Endothelial cell (in vitro differentiated cells): Measurements from ENCODE around the gene LRP1B. TPM values are rescaled to one million over a fixed set of nuclear protein-coding genes. Genes with fewer than 3 reads are reported as not detected.

Source experiments
- DNase-seq: peaks from one replicate; pipeline ENCODE4 v3.0.0; 2021; ENCODE audit warnings: low spot score
- H3K27ac Mint-ChIP-seq: one replicate; pipeline ENCODE4 v1.8.0; 2021; ENCODE audit warnings: mixed read lengths, inconsistent platforms; ENCODE audit not compliant: unreplicated experiment
- H3K27me3 Mint-ChIP-seq: one replicate; pipeline ENCODE4 v1.8.0; 2021; ENCODE audit warnings: mild to moderate bottlenecking, moderate library complexity, mixed read lengths, inconsistent platforms; ENCODE audit not compliant: unreplicated experiment
- H3K36me3 Mint-ChIP-seq: one replicate; pipeline ENCODE4 v1.8.0; 2021; ENCODE audit warnings: mild to moderate bottlenecking, low read depth, mixed read lengths, inconsistent platforms; ENCODE audit not compliant: unreplicated experiment
- H3K4me1 Mint-ChIP-seq: one replicate; pipeline ENCODE4 v1.8.0; 2021; ENCODE audit warnings: mild to moderate bottlenecking, mixed read lengths, inconsistent platforms; ENCODE audit not compliant: unreplicated experiment
- H3K4me3 Mint-ChIP-seq: one replicate; pipeline ENCODE4 v1.8.0; 2021; ENCODE audit warnings: mild to moderate bottlenecking, mixed read lengths, inconsistent platforms; ENCODE audit not compliant: unreplicated experiment
- H3K9me3 Mint-ChIP-seq: one replicate; pipeline ENCODE4 v1.8.0; 2021; ENCODE audit warnings: mixed read lengths, inconsistent platforms; ENCODE audit not compliant: unreplicated experiment
- total RNA-seq: library from RNA; stranded (reverse); fragmentation: NEBNext Ultra II Directional; extraction: Animal tissue kit (Norgen Biotek cat#: 25700); gene quantifications from one replicate; pipeline ENCODE4 v1.2.1, GENCODE V29; 2021; ENCODE audit not compliant: unreplicated experiment
- TF ChIP-seq, protein P1 (sequence below): fragments of 200-600 bp; sonication (generic); IDR thresholded peaks from one replicate; pipeline ENCODE4 v1.5.0; 2021; ENCODE audit warnings: antibody characterized with exemption; ENCODE audit not compliant: unreplicated experiment

LRP1B gene
- total RNA-seq, 1 donor from 2014 or later, result 1.4 TPM

DNA sequence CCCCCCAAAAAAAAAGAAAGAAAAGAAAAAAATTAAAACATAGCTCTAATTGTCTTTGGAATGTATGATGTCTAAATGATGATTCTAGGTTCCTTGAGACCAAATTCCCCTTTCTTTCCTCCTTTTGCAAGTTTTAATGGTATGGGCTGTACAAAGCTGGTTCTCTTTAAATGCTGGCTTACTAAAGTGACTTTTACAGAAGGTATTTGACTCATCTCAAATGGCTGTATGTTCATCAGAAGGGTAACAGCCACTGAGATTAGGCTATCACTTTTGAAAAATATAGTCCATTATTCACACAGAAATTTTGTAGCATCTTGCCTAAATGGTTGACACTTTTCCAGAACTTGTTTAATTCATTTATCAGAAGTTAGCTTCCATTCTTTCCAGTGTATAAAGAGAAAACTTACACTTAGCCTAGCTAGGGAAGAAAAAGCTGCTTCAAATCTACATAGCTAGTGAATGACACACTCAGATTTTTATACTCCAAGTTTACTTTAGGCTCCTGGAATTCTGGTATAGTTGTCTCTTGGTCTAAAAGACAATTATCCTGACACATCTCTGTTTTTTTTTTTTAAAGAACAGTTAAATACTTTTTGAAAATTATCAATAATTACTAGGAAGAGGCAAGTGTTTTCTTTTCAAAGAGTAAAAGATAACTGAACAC is 622.6 kb downstream of the LRP1B start:
- H3K4me1 Mint-ChIP-seq, result no peaks in the 10 kb centered on the region
- H3K27ac Mint-ChIP-seq, result no peak overlapping the region
- H3K9me3 Mint-ChIP-seq, result no peaks in the 10 kb centered on the region
- DNase-seq, result no peak
- no peaks in the 10 kb centered on the region for H3K27me3 Mint-ChIP-seq
- TF ChIP-seq, protein P1, sequence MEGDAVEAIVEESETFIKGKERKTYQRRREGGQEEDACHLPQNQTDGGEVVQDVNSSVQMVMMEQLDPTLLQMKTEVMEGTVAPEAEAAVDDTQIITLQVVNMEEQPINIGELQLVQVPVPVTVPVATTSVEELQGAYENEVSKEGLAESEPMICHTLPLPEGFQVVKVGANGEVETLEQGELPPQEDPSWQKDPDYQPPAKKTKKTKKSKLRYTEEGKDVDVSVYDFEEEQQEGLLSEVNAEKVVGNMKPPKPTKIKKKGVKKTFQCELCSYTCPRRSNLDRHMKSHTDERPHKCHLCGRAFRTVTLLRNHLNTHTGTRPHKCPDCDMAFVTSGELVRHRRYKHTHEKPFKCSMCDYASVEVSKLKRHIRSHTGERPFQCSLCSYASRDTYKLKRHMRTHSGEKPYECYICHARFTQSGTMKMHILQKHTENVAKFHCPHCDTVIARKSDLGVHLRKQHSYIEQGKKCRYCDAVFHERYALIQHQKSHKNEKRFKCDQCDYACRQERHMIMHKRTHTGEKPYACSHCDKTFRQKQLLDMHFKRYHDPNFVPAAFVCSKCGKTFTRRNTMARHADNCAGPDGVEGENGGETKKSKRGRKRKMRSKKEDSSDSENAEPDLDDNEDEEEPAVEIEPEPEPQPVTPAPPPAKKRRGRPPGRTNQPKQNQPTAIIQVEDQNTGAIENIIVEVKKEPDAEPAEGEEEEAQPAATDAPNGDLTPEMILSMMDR, result no peak
- no peak overlapping the region for H3K4me3 Mint-ChIP-seq
- no peaks in the 10 kb centered on the region for H3K36me3 Mint-ChIP-seq

DNA sequence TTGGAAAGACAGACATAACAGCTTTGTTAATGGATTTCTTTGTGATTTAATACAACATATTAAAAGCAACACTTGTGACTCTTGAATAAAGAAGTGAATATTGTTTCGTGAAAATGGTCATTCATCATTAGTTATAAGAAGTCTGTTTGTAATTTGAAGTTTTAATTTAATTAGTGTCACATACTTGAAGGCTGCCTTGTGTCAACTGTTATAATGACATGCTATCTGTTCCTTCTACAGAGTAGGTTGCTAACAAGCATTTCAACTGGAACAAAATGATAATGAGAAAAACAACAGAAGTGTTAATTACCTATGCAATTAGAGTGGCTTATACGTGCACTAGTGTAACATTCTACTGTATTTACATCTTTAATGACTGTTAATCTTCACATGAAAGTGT is 624.7 kb downstream of the LRP1B start:
- TF ChIP-seq, protein P1, result no peak
- Mint-ChIP-seq H3K27ac (no peak overlapping the region), H3K36me3 (no peaks in the 10 kb centered on the region), H3K27me3 (no peaks in the 10 kb centered on the region), H3K9me3 (no peaks in the 10 kb centered on the region), H3K4me1 (no peaks in the 10 kb centered on the region), H3K4me3 (no peak overlapping the region)
- no peak for DNase-seq

DNA sequence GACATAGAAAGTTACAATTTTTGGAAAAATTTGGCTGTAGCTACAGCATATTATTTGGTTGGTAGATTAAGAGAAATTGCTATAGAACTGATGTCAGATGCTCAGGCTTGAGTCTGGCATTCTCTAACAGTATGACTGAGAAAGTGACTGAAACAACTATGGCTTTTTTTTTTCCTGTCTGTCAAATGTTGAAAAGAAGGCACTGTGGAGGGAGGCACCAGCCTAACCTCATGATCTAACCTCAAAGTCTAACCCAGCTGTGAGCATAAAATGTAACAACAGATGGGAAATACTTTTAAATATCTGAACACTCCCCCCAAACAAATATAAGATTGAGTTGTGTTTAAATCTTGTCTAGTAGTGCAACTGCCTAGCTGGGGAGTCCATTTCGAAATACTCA is 629.1 kb downstream of the LRP1B start:
- no peak overlapping the region for H3K27ac Mint-ChIP-seq
- H3K36me3 Mint-ChIP-seq, result no peaks in the 10 kb centered on the region
- DNase-seq, result no peak
- H3K4me1 Mint-ChIP-seq, result peaks cover 22% of the 10 kb centered on the region
- no peaks in the 10 kb centered on the region for H3K9me3 Mint-ChIP-seq
- peaks cover 2% of the 10 kb centered on the region for H3K27me3 Mint-ChIP-seq
- no peak overlapping the region for H3K4me3 Mint-ChIP-seq
- TF ChIP-seq, protein P1, result no peak

DNA sequence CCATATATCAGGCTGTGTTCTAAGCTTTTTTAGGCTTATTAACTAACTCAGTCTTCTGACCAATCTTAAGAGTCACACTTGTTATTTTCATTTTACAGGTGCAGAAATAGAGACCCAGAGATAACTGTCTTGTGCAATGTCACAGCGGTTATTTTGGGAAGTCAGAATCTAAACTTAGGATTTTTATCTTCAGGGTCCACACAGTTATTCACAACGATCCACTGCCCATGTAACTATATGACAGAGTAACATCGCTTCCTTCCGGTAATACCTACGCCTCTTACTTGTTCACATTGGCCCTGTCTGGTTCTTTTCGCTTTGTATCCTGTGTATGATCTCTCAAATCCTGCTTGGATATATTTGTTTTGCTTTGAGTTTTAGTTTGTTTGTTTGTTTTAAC is 631.7 kb downstream of the LRP1B start:
- no peak for DNase-seq
- Mint-ChIP-seq H3K9me3 (no peaks in the 10 kb centered on the region), H3K36me3 (no peaks in the 10 kb centered on the region), H3K4me3 (no peak overlapping the region), H3K27ac (peak overlapping the region; percentile 34), H3K4me1 (peaks cover 23% of the 10 kb centered on the region), H3K27me3 (peaks cover 2% of the 10 kb centered on the region)
- TF ChIP-seq, protein P1, result no peak

DNA sequence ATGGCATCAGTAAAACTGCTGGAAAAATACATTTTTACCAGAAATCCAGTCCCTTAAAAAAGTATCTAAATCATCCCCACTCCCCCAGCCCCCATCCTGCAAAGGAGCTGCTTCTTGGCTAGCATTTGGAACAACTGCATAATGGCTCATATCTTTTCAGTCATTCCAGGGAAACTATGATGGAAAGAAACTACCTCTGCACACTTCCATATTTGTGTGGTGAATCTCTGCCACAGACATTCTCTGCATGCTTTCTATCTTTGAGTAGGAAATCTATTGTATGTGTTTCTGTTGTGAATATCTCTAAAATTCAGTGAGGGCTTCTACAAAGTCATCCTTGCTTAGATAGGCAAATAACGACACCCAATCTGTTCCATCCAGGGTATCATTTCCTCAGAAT is 632.3 kb downstream of the LRP1B start:
- Mint-ChIP-seq H3K4me1 (peaks cover 23% of the 10 kb centered on the region), H3K27ac (no peak overlapping the region)
- no peak for DNase-seq

More for the DNA sequence above, 632.3 kb downstream of the LRP1B start:
- peaks cover 2% of the 10 kb centered on the region for H3K27me3 Mint-ChIP-seq
- no peaks in the 10 kb centered on the region for H3K9me3 Mint-ChIP-seq
- TF ChIP-seq, protein P1, result no peak
- no peaks in the 10 kb centered on the region for H3K36me3 Mint-ChIP-seq
- H3K4me3 Mint-ChIP-seq, result no peak overlapping the region
